Measurements from ENCODE around the gene PRSS27.
"Not testable (repeated sequence)": the region's sequence is repeated elsewhere in the genome, so short reads cannot be mapped to it uniquely, and the experiment has no call there.

The PRSS27 gene

GRCh38 chr16:2673066-2673999, 46.7 kb downstream of the PRSS27 start:
- H3K4me3 ChIP-seq (ENCODE audit: low read length), result peak overlapping the region; percentile 63
- no peaks in the 10 kb centered on the region for H3K9me3 ChIP-seq (ENCODE audit: low read length)
- no peaks in the 10 kb centered on the region for H3K27me3 ChIP-seq (ENCODE audit: insufficient read depth, low read length)
- peaks cover 6% of the 10 kb centered on the region for H3K36me3 ChIP-seq (ENCODE audit: insufficient read depth, low read length)
- peak overlapping the region; percentile 89 for H2AFZ ChIP-seq (ENCODE audit: low read depth, low read length)
- peaks cover 15% of the 10 kb centered on the region for H3K4me1 ChIP-seq (ENCODE audit: insufficient read depth, low read length)

- peak overlapping the region; percentile 26 for H3K4me3 ChIP-seq (ENCODE audit: low read length)
- no peaks in the 10 kb centered on the region for H3K9me3 ChIP-seq (ENCODE audit: low read length)
- no peak overlapping the region for H2AFZ ChIP-seq (ENCODE audit: low read depth, low read length)
- H3K36me3 ChIP-seq (ENCODE audit: insufficient read depth, low read length), result peaks cover 9% of the 10 kb centered on the region
- H3K4me1 ChIP-seq (ENCODE audit: insufficient read depth, low read length), result peaks cover 15% of the 10 kb centered on the region
- no peaks in the 10 kb centered on the region for H3K27me3 ChIP-seq (ENCODE audit: insufficient read depth, low read length)
These were observed 48.3 kb downstream of the PRSS27 start for GRCh38 chr16:2671741-2672140.

GRCh38 chr16:2671193-2671592, 48.8 kb downstream of the PRSS27 start:
- not testable (repeated sequence) for H3K27me3 ChIP-seq (ENCODE audit: insufficient read depth, low read length); H3K4me3 ChIP-seq (ENCODE audit: low read length); H3K36me3 ChIP-seq (ENCODE audit: insufficient read depth, low read length); H2AFZ ChIP-seq (ENCODE audit: low read depth, low read length); H3K9me3 ChIP-seq (ENCODE audit: low read length)
- H3K4me1 ChIP-seq (ENCODE audit: insufficient read depth, low read length), result peaks cover 15% of the 10 kb centered on the region

- not testable (repeated sequence) for H2AFZ ChIP-seq (ENCODE audit: low read depth, low read length); H3K4me3 ChIP-seq (ENCODE audit: low read length); H3K36me3 ChIP-seq (ENCODE audit: insufficient read depth, low read length); H3K27me3 ChIP-seq (ENCODE audit: insufficient read depth, low read length); H3K9me3 ChIP-seq (ENCODE audit: low read length)
- peaks cover 15% of the 10 kb centered on the region for H3K4me1 ChIP-seq (ENCODE audit: insufficient read depth, low read length)
These were observed 50.0 kb downstream of the PRSS27 start for GRCh38 chr16:2670017-2670416.

GRCh38 chr16:2669587-2669986, 50.4 kb downstream of the PRSS27 start:
- H3K4me3 ChIP-seq (ENCODE audit: low read length); H3K36me3 ChIP-seq (ENCODE audit: insufficient read depth, low read length); H2AFZ ChIP-seq (ENCODE audit: low read depth, low read length); H3K9me3 ChIP-seq (ENCODE audit: low read length); H3K27me3 ChIP-seq (ENCODE audit: insufficient read depth, low read length): not testable (repeated sequence)
- H3K4me1 ChIP-seq (ENCODE audit: insufficient read depth, low read length), result peaks cover 15% of the 10 kb centered on the region

- H3K4me1 ChIP-seq (ENCODE audit: insufficient read depth, low read length); H2AFZ ChIP-seq (ENCODE audit: low read depth, low read length); H3K4me3 ChIP-seq (ENCODE audit: low read length); H3K36me3 ChIP-seq (ENCODE audit: insufficient read depth, low read length); H3K27me3 ChIP-seq (ENCODE audit: insufficient read depth, low read length); H3K9me3 ChIP-seq (ENCODE audit: low read length): not testable (repeated sequence)
These were observed 53.4 kb downstream of the PRSS27 start for GRCh38 chr16:2666671-2667070.

GRCh38 chr16:2664574-2664982, 55.4 kb downstream of the PRSS27 start:
- no peak overlapping the region for H3K4me3 ChIP-seq (ENCODE audit: low read length)
- H3K9me3 ChIP-seq (ENCODE audit: low read length), result no peaks in the 10 kb centered on the region
- peaks cover 9% of the 10 kb centered on the region for H3K36me3 ChIP-seq (ENCODE audit: insufficient read depth, low read length)
- H3K4me1 ChIP-seq (ENCODE audit: insufficient read depth, low read length), result peaks cover under 1% of the 10 kb centered on the region
- no peaks in the 10 kb centered on the region for H3K27me3 ChIP-seq (ENCODE audit: insufficient read depth, low read length)
- no peak overlapping the region for H2AFZ ChIP-seq (ENCODE audit: low read depth, low read length)

- Histone ChIP-seq H2AFZ (ENCODE audit: low read depth, low read length) (no peak overlapping the region), H3K27me3 (ENCODE audit: insufficient read depth, low read length) (no peaks in the 10 kb centered on the region), H3K36me3 (ENCODE audit: insufficient read depth, low read length) (peaks cover 9% of the 10 kb centered on the region), H3K4me3 (ENCODE audit: low read length) (no peak overlapping the region), H3K4me1 (ENCODE audit: insufficient read depth, low read length) (no peaks in the 10 kb centered on the region), H3K9me3 (ENCODE audit: low read length) (no peaks in the 10 kb centered on the region)
These were observed 56.2 kb downstream of the PRSS27 start for GRCh38 chr16:2663553-2664546.

Data from neuron (in vitro differentiated cells).